T-cell (primary cell): ENCODE data around the gene PLEKHS1. TPM values are rescaled to one million over a fixed set of nuclear protein-coding genes. Genes with fewer than 3 reads are reported as not detected.

Experiments
- ATAC-seq, 4 experiments: fragments of 200-7000 bp in 3 of 4; fragments of 150-1000 bp in 1 of 4; cut with Tn5 transposase; replicated peaks in 1 of 4; 1 replicate in 3 of 4; 2 replicates in 1 of 4; pipeline ENCODE4 v1.10.0; 2021; ENCODE audit warnings: moderate library complexity in 3 of 4, mild to moderate bottlenecking in 2 of 4, moderate number of reproducible peaks in 1 of 4
- CTCF ChIA-PET, 2 donors: fragments of 300-600 bp; sonication (Branson Sonifier 250); formaldehyde crosslinking; loops; one replicate each; lab custom pipeline; 2022; ENCODE audit warnings: antibody characterized with exemption in 2 of 2; lab: Charles Lee
- POLR2A ChIA-PET, 2 donors: fragments of 300-600 bp; sonication (Branson Sonifier 250); formaldehyde crosslinking; loops; one replicate each; lab custom pipeline; 2022; ENCODE audit warnings: antibody characterized with exemption in 2 of 2; lab: Charles Lee
- DNase-seq, 35 experiments: peaks; one replicate each; pipeline versions ENCODE4 v3.0.0 to v3.0.0-alpha.2; 2013 to 2023
- H3K27ac ChIP-seq: one replicate; pipeline ENCODE4 v1.5.1; 2013; ENCODE audit warnings: low read length
- H3K27me3 ChIP-seq, 2 experiments: replicated peaks in 1 of 2; 1 replicate in 1 of 2; 2 replicates in 1 of 2; pipeline versions ENCODE4 v1.6.1 to v1.7.0; 2013; ENCODE audit warnings: low read length in 1 of 2, mixed read lengths in 1 of 2; ENCODE audit not compliant: control insufficient read depth in 2 of 2, insufficient read depth in 2 of 2; ENCODE audit errors: extremely low read depth in 1 of 2
- H3K36me3 ChIP-seq, 2 donors: 1 replicate in 1 of 2; 2 replicates in 1 of 2; pipeline versions ENCODE4 v1.6.1 to v1.7.0; 2013; ENCODE audit warnings: low read length in 1 of 2; ENCODE audit not compliant: control insufficient read depth in 2 of 2, insufficient read depth in 1 of 2; ENCODE audit errors: extremely low read depth in 1 of 2
- H3K4me1 ChIP-seq, 2 experiments: 1 replicate in 1 of 2; 2 replicates in 1 of 2; pipeline versions ENCODE4 v1.6.1 to v1.7.0; 2013; ENCODE audit warnings: low read length in 2 of 2, mixed read lengths in 1 of 2; ENCODE audit not compliant: insufficient read depth in 2 of 2, control insufficient read depth in 1 of 2; ENCODE audit errors: extremely low read depth in 1 of 2
- H3K4me3 ChIP-seq, 2 donors: 1 replicate in 1 of 2; 2 replicates in 1 of 2; pipeline versions ENCODE4 v1.5.1 to v1.7.0; 2013; ENCODE audit warnings: mild to moderate bottlenecking in 2 of 2, low read length in 1 of 2, moderate library complexity in 1 of 2; ENCODE audit not compliant: control insufficient read depth in 1 of 2; ENCODE audit errors: extremely low read depth in 1 of 2
- H3K9me3 ChIP-seq: 2 replicates; pipeline ENCODE4 v1.7.0; 2013
- H3K27ac Mint-ChIP-seq, 2 donors: one replicate each; pipeline ENCODE4 v1.8.0; 2020 to 2021; ENCODE audit warnings: mild to moderate bottlenecking in 2 of 2, mixed read lengths in 2 of 2
- H3K27me3 Mint-ChIP-seq, 2 donors: one replicate each; pipeline ENCODE4 v1.8.0; 2021 to 2022; ENCODE audit warnings: mixed read lengths in 2 of 2
- H3K36me3 Mint-ChIP-seq: one replicate; pipeline ENCODE4 v1.8.0; 2021; ENCODE audit warnings: mixed read lengths
- H3K4me1 Mint-ChIP-seq, 3 donors: one replicate each; pipeline ENCODE4 v1.8.0; 2020 to 2022; ENCODE audit warnings: mixed read lengths in 3 of 3, mild to moderate bottlenecking in 1 of 3
- H3K4me3 Mint-ChIP-seq, 3 donors: one replicate each; pipeline ENCODE4 v1.8.0; 2020 to 2022; ENCODE audit warnings: mild to moderate bottlenecking in 3 of 3, mixed read lengths in 3 of 3, moderate library complexity in 3 of 3
- H3K9me3 Mint-ChIP-seq, 3 donors: one replicate each; pipeline ENCODE4 v1.8.0; 2020 to 2022; ENCODE audit warnings: mixed read lengths in 3 of 3
- WGBS: methylation state at CpG from one replicate; pipeline ENCODE4 v1.1.5; 2013; ENCODE audit warnings: missing lambda C conversion rate; ENCODE audit not compliant: insufficient coverage; 5-methylcytosine and 5-hydroxymethylcytosine counted together
- total RNA-seq, 35 experiments: library from RNA in 6 of 35; stranded (reverse) in 6 of 35; fragments of 120-200 nt in 1 of 35; gene quantifications; one replicate each; pipeline versions ENCODE4 v1.2.1 to v1.2.4 and lab custom pipeline; 2013 to 2026

PLEKHS1 gene
- total RNA-seq, 5 donors from 2014 or later (not counting 1 experiment from before 2014, with no cell fraction given): not detected

- Histone ChIP-seq H3K4me3 (no peak overlapping the region), H3K27ac (no peak overlapping the region), H3K9me3 (no peaks in the 10 kb centered on the region), H3K36me3 (peaks cover under 1 to 51% of the 10 kb centered on the region in 2 donors), H3K27me3 (no peaks in the 10 kb centered on the region), H3K4me1 (no peaks in the 10 kb centered on the region)
- Mint-ChIP-seq H3K9me3 (no peaks in the 10 kb centered on the region), H3K4me1 (peaks cover 0 to 2% (median 0%) of the 10 kb centered on the region in 3 donors), H3K27ac (no peak overlapping the region), H3K36me3 (peaks cover 78% of the 10 kb centered on the region), H3K4me3 (no peak overlapping the region), H3K27me3 (no peaks in the 10 kb centered on the region)
- POLR2A ChIA-PET: no interaction called here
- DNase-seq (no peak), ATAC-seq (no peak)
- CTCF ChIA-PET: no interaction called here
- WGBS: 95% methylated on average over 6 of the region's 8 CpGs
Observed at GRCh38 chr10:113720386-113720785, 31.1 kb upstream of the PLEKHS1 start.

GRCh38 chr10:113732160-113732881 is 19.2 kb upstream of the PLEKHS1 start:
- Histone ChIP-seq H3K27me3 (no peaks in the 10 kb centered on the region), H3K9me3 (no peaks in the 10 kb centered on the region), H3K4me3 (no peak overlapping the region), H3K4me1 (no peaks in the 10 kb centered on the region), H3K27ac (no peak overlapping the region), H3K36me3 (peaks cover 0 to 20% of the 10 kb centered on the region in 2 donors)
- DNase-seq (no peak), ATAC-seq (no peak)
- H3K4me3 Mint-ChIP-seq: no peak overlapping the region
- WGBS: 86% methylated on average over 4 of the region's 9 CpGs
- no peak overlapping the region for H3K27ac Mint-ChIP-seq
- H3K9me3 Mint-ChIP-seq: no peaks in the 10 kb centered on the region
- no peaks in the 10 kb centered on the region for H3K27me3 Mint-ChIP-seq
- peaks cover 41% of the 10 kb centered on the region for H3K36me3 Mint-ChIP-seq
- CTCF ChIA-PET: no interaction called here
- no peaks in the 10 kb centered on the region for H3K4me1 Mint-ChIP-seq
- POLR2A ChIA-PET: no interaction called here

GRCh38 chr10:113732966-113733365 is 18.5 kb upstream of the PLEKHS1 start:
- Histone ChIP-seq H3K27me3 (no peaks in the 10 kb centered on the region), H3K4me3 (no peak overlapping the region), H3K27ac (no peak overlapping the region), H3K9me3 (no peaks in the 10 kb centered on the region), H3K36me3 (peaks cover 0 to 19% of the 10 kb centered on the region in 2 donors), H3K4me1 (no peaks in the 10 kb centered on the region)
- POLR2A ChIA-PET: no interaction called here
- no peaks in the 10 kb centered on the region for H3K4me1 Mint-ChIP-seq
- no peak overlapping the region for H3K4me3 Mint-ChIP-seq
- CTCF ChIA-PET: no interaction called here
- ATAC-seq (no peak), DNase-seq (no peak)
- peaks cover 36% of the 10 kb centered on the region for H3K36me3 Mint-ChIP-seq
- H3K27me3 Mint-ChIP-seq: no peaks in the 10 kb centered on the region
- H3K9me3 Mint-ChIP-seq: no peaks in the 10 kb centered on the region
- 93% methylated on average over 2 of the region's 4 CpGs for WGBS
- no peak overlapping the region for H3K27ac Mint-ChIP-seq

- Mint-ChIP-seq H3K36me3 (peaks cover 30% of the 10 kb centered on the region), H3K27me3 (no peaks in the 10 kb centered on the region), H3K27ac (no peak overlapping the region), H3K9me3 (no peaks in the 10 kb centered on the region), H3K4me1 (no peaks in the 10 kb centered on the region), H3K4me3 (no peak overlapping the region)
- no peaks in the 10 kb centered on the region for H3K4me1 ChIP-seq
- no peak overlapping the region for H3K27ac ChIP-seq
- no peak overlapping the region for H3K4me3 ChIP-seq
- ChIA-PET POLR2A (no interaction called here), CTCF (no interaction called here)
- WGBS: no CpG with 5 or more reads among the region's 4 CpGs
- peaks cover 0 to 13% of the 10 kb centered on the region in 2 donors for H3K36me3 ChIP-seq
- DNase-seq (no peak), ATAC-seq (no peak)
- H3K27me3 ChIP-seq: no peaks in the 10 kb centered on the region
- H3K9me3 ChIP-seq: no peaks in the 10 kb centered on the region
Observed at GRCh38 chr10:113733635-113734034, 17.8 kb upstream of the PLEKHS1 start.

- no peaks in the 10 kb centered on the region for H3K4me1 ChIP-seq
Observed at GRCh38 chr10:113735913-113736312, 15.6 kb upstream of the PLEKHS1 start.

GRCh38 chr10:113736576-113736975 is 14.9 kb upstream of the PLEKHS1 start:
- DNase-seq (no peak), ATAC-seq (no peak)
- H3K4me3 ChIP-seq: no peak overlapping the region
- ChIA-PET POLR2A (no interaction called here), CTCF (no interaction called here)
- H3K9me3 ChIP-seq: no peaks in the 10 kb centered on the region
- no peaks in the 10 kb centered on the region for H3K27me3 ChIP-seq
- Mint-ChIP-seq H3K9me3 (no peaks in the 10 kb centered on the region), H3K4me1 (no peaks in the 10 kb centered on the region), H3K27me3 (no peaks in the 10 kb centered on the region), H3K4me3 (no peak overlapping the region), H3K36me3 (peaks cover 8% of the 10 kb centered on the region), H3K27ac (no peak overlapping the region)
- H3K36me3 ChIP-seq: no peaks in the 10 kb centered on the region
- no peaks in the 10 kb centered on the region for H3K4me1 ChIP-seq
- WGBS: no CpG with 5 or more reads among the region's 1 CpG
- H3K27ac ChIP-seq: no peak overlapping the region

More at GRCh38 chr10:113735913-113736312, 15.6 kb upstream of the PLEKHS1 start:
- Histone ChIP-seq H3K9me3 (no peaks in the 10 kb centered on the region), H3K36me3 (no peaks in the 10 kb centered on the region), H3K4me3 (no peak overlapping the region), H3K27ac (no peak overlapping the region), H3K27me3 (no peaks in the 10 kb centered on the region)
- Mint-ChIP-seq H3K27me3 (no peaks in the 10 kb centered on the region), H3K9me3 (no peaks in the 10 kb centered on the region), H3K27ac (no peak overlapping the region), H3K4me1 (no peaks in the 10 kb centered on the region), H3K4me3 (no peak overlapping the region), H3K36me3 (peaks cover 11% of the 10 kb centered on the region)
- ChIA-PET CTCF (no interaction called here), POLR2A (no interaction called here)
- DNase-seq (no peak), ATAC-seq (no peak)
- no CpG with 5 or more reads among the region's 2 CpGs for WGBS
